Stomach smooth muscle (tissue), 2 donors: ENCODE data around the gene KIFAP3.
"Not testable (repeated sequence)": the region's sequence is repeated elsewhere in the genome, so short reads cannot be mapped to it uniquely, and the experiment has no call there.

Experiments
- H3K27ac ChIP-seq: one replicate; pipeline ENCODE4 v1.7.0; 2013; ENCODE audit warnings: mild to moderate bottlenecking, low read length, inconsistent platforms
- H3K27me3 ChIP-seq, 2 donors: one replicate each; pipeline ENCODE4 v1.7.0; 2013; ENCODE audit warnings: low read length in 2 of 2; ENCODE audit not compliant: insufficient read depth in 2 of 2, control insufficient read depth in 1 of 2
- H3K36me3 ChIP-seq, 2 donors: one replicate each; pipeline ENCODE4 v1.7.0; 2013; ENCODE audit warnings: low read length in 2 of 2; ENCODE audit not compliant: control insufficient read depth in 2 of 2, insufficient read depth in 2 of 2
- H3K4me1 ChIP-seq: one replicate; pipeline ENCODE4 v1.7.0; 2013; ENCODE audit warnings: low read length; ENCODE audit not compliant: control insufficient read depth, insufficient read depth
- H3K4me3 ChIP-seq, 2 donors: one replicate each; pipeline ENCODE4 v1.7.0; 2013; ENCODE audit warnings: low read length in 2 of 2
- H3K9ac ChIP-seq, 2 donors: one replicate each; pipeline ENCODE4 v1.7.0; 2013; ENCODE audit warnings: low read length in 2 of 2, mild to moderate bottlenecking in 1 of 2
- H3K9me3 ChIP-seq, 2 donors: one replicate each; pipeline ENCODE4 v1.7.0; 2013; ENCODE audit warnings: low read length in 2 of 2; ENCODE audit not compliant: control insufficient read depth in 2 of 2
- donor health status: healthy.
- donor health status: Pancreatic carcinoma.

The KIFAP3 gene

DNA sequence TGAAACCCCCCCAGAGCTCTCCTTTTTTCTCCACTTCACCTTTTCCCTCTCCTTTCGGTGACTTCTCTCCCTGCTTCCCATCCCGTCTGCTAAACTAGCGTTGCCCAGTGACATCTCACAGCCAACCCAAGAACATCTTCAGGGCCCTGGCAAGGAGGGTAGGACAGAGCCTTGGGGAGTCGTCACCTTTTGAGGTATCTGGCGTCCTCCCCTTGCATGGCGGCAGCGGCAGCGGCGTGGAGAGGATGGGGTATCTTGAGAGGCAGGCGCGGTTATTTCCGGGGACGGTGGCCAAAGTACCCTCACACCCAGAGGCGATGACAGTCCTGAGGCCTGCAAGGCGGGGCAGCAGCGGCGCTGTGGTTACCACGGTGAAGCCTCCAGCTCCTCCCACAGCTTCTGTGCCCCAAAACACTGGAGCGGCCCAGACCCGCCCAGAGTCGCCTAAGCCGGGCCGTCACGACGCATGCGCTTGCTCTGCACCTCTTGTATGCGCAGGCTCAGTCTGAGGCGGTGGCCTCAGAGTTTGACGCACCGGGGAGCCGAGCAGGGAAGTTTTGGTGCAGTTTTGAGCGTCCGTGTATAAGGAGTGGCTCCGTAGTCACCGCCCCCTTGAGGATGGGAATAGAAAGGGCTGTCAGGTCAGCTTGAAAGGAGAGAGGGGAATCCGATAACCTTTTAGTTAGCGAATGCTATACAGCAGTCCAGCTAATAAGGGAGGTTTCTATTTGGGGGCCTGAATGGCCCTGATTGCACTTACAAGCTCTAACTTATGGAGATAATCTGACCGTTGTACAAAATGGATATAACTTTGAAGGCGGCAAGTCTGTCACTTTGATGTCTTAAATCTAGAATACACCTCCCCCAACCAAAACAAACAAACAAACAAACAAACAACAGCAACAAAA lies at the start of gene KIFAP3:
TSS of gene KIFAP3 (minus strand) at position 446 of the 908 bp plus-strand sequence. CDS start at position 218, 228 bp downstream.
- H3K4me1 ChIP-seq, result peaks cover 4% of the 10 kb centered on the region
- H3K27me3 ChIP-seq, result no peaks in the 10 kb centered on the region
- H3K27ac ChIP-seq, result peak within 1 kb of the TSS; percentile 63
- peak within 1 kb of the TSS; percentile 85 to 98 for H3K4me3 ChIP-seq
- no peaks in the 10 kb centered on the region for H3K36me3 ChIP-seq
- peak within 1 kb of the TSS; percentile 89 to 93 for H3K9ac ChIP-seq
- H3K9me3 ChIP-seq, result peaks cover 0 to 5% of the 10 kb centered on the region in 2 donors

DNA sequence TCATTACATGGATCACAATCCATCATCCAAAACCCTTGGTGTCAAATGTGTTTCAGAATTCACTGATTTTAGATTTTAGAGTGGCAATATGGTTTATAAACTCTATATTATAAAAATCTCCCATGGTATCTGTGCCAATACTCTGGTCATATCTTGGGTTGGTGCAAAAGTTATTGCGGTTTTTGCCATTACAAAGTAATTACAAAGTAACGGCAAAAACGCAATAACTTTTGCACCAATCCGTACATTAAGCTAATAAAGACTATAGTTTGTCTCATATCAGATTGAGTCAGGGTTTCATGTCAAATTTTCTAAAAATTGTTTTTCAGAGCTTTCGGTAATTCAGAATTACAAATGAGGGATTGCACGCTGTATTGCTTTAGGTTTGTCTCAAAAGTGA lies 47.9 kb upstream of the KIFAP3 start:
- H3K27me3 ChIP-seq, result no peaks in the 10 kb centered on the region
- no peaks in the 10 kb centered on the region for H3K36me3 ChIP-seq
- H3K4me3 ChIP-seq, result no peak overlapping the region
- H3K27ac ChIP-seq, result no peak overlapping the region
- no peaks in the 10 kb centered on the region for H3K9me3 ChIP-seq
- no peak overlapping the region for H3K9ac ChIP-seq
- H3K4me1 ChIP-seq, result no peaks in the 10 kb centered on the region

DNA sequence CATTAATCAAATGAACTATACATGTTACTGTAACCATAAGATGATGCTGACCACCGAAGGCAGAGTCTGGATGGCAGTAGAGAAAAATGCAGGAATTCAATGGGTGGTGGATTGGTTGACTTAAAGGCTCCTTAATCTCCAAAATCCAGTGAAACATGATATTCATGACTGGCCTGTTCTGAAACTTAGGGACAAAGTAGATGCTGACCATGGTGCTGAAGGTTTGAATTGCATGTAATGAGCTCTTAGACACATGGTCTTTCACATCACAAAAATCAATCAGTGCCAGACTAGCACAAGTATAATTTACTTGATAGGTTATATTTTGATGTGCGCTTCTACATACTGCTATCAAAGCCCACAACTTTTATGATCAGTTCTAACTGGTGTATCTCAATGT lies 40.4 kb upstream of the KIFAP3 start:
- H3K9ac ChIP-seq, result no peak overlapping the region
- H3K4me3 ChIP-seq, result no peak overlapping the region
- H3K4me1 ChIP-seq, result no peaks in the 10 kb centered on the region
- no peak overlapping the region for H3K27ac ChIP-seq
- H3K36me3 ChIP-seq, result no peaks in the 10 kb centered on the region
- H3K9me3 ChIP-seq, result no peaks in the 10 kb centered on the region
- H3K27me3 ChIP-seq, result peaks cover 0 to 2% of the 10 kb centered on the region in 2 donors

DNA sequence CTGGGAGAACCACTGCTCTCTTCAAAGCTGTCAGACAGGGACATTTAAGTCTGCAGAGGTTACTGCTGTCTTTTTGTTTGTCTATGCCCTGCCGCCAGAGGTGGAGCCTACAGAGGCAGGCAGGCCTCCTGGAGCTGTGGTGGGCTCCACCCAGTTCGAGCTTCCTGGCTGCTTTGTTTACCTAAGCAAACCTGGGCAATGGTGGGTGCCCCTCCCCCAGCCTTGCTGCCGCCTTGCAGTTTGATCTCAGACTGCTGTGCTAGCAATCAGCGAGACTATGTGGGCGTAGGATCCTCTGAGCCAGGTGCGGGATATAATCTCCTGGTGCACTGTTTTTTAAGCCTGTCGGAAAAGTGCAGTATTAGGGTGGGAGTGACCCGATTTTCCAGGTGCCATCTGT lies 38.6 kb upstream of the KIFAP3 start:
- not testable (repeated sequence) for H3K9ac ChIP-seq, H3K27ac ChIP-seq, H3K4me1 ChIP-seq, H3K4me3 ChIP-seq, H3K36me3 ChIP-seq, H3K9me3 ChIP-seq, H3K27me3 ChIP-seq

DNA sequence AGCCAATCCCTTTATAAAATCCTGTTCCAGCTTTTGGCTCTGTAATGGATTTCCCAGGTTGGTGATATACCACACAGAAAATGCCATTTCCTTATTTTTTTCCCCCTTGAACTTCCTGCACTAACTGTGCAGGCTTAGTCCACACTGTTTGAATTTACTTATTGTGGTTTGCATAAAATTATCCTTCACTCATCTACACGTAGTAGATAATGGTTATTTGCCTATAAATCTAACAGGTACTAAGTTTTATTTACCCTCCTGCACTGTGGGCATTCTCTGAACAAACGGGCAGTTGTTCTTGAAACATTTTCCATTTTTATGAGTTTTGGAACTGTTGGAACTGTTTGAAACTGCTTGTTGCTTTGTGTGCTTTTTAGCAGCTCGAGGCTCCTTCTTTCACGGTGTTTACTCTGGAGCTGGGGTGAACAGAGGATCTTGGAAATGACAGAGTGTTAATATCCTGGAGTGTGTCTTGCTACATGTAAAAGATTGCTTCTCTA lies 23.0 kb upstream of the KIFAP3 start:
- Histone ChIP-seq H3K27ac (no peak overlapping the region), H3K9me3 (peaks cover 0 to 2% of the 10 kb centered on the region in 2 donors), H3K27me3 (no peaks in the 10 kb centered on the region), H3K4me1 (no peaks in the 10 kb centered on the region), H3K9ac (no peak overlapping the region), H3K36me3 (no peaks in the 10 kb centered on the region), H3K4me3 (no peak overlapping the region)

DNA sequence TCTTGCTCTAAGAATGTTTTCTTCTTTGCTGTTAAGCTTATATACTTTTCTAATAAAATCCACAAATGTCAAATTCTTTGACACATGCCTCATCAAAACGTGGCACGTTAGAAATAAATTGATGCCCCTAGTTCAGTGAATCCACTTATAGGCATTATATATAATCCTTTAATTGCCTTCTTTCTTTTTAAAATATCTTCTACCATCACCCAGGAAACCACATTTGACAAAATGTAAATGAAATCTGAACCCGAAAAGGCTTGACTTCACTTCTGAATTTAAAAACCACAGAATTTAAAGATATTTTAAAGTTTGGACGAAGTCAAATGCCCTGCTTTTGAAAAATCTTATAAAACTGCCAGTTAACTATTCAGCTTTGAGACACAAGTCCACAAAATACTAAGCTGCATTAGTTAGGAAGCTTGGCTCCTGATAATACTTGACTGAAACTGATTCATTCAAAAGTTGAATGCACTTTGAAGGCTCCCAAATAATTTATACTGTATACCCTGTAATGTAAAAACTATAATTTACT lies 22.4 kb upstream of the KIFAP3 start:
- H3K9ac ChIP-seq, result no peak overlapping the region
- no peaks in the 10 kb centered on the region for H3K4me1 ChIP-seq
- H3K4me3 ChIP-seq, result no peak overlapping the region
- H3K27ac ChIP-seq, result no peak overlapping the region
- no peaks in the 10 kb centered on the region for H3K27me3 ChIP-seq
- peaks cover 0 to 2% of the 10 kb centered on the region in 2 donors for H3K9me3 ChIP-seq
- H3K36me3 ChIP-seq, result no peaks in the 10 kb centered on the region

DNA sequence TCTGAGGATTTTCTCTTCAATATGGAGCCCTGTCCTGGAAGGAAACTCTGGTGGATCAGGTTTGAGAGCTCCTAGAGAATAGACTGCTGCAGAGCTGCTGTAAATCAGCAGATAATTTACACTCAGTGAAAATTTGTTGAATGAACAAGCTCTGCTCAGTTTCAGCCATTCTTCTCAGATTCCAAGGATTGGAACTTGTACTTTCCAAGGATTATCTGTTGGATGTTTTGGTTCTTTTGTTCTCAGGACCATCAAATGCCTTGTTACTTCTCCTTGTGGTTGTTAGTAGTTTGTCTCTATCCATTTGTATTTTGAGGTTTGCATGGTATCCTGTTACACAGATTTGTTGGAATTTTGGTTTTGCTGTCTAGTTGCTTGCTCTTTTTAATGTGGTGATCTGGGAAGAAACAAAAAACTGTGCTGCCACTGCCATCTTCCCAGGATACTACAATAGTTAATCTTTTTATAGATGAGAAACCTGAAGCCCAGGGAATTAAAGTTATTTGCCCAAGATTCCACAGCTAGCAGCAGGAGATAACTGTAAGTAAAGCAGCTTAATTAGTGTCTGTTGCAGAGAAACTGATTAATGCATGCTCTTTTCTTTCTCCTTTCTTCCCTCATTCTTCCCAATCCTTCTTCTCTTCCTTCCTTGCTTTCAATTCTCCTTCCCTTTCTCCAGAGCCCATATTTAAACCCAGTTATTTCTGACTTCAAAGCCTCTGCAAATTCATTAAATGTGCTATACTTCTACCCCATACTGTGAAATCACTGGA lies 21.7 kb upstream of the KIFAP3 start:
- Histone ChIP-seq H3K9me3 (peaks cover 0 to 2% of the 10 kb centered on the region in 2 donors), H3K36me3 (no peaks in the 10 kb centered on the region), H3K27me3 (no peaks in the 10 kb centered on the region), H3K9ac (no peak overlapping the region), H3K4me3 (no peak overlapping the region), H3K27ac (no peak overlapping the region), H3K4me1 (no peaks in the 10 kb centered on the region)

DNA sequence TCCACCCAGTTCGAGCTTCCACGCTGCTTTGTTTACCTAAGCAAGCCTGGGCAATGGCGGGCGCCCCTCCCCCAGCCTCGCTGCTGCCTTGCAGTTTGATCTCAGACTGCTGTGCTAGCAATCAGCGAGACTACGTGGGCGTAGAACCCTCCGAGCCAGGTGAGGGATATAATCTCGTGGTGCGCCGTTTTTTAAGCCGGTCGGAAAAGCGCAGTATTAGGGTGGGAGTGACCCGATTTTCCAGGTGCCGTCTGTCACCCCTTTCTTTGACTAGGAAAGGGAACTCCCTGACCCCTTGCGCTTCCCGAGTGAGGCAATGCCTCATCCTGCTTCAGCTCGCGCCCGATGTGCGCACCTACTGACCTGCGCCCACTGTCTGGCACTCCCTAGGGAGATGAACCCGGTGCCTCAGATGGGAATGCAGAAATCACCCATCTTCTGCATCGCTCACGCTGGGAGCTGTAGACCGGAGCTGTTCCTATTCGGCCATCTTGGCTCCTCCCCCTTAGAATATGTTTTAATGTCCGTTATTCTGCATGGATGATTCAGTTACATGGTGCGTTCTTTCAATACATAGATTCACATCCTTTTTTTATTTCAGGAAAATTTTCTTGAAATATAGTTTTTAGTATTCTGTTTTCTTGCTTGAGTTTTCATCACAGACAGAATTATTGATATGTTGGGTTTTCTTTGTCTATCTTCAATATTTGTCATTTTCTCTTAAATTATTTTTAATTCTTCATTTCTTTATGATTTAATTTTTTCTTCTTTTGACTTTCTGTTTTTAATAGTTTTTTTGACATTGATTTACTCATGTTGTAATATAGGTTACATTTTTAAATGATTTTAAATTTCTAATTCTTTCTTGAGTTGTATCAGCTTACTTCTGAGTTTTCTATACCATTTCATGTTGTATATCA lies 20.5 kb upstream of the KIFAP3 start:
- H3K9me3 ChIP-seq, H3K27ac ChIP-seq, H3K27me3 ChIP-seq, H3K4me3 ChIP-seq, H3K36me3 ChIP-seq, H3K9ac ChIP-seq, H3K4me1 ChIP-seq: not testable (repeated sequence)

DNA sequence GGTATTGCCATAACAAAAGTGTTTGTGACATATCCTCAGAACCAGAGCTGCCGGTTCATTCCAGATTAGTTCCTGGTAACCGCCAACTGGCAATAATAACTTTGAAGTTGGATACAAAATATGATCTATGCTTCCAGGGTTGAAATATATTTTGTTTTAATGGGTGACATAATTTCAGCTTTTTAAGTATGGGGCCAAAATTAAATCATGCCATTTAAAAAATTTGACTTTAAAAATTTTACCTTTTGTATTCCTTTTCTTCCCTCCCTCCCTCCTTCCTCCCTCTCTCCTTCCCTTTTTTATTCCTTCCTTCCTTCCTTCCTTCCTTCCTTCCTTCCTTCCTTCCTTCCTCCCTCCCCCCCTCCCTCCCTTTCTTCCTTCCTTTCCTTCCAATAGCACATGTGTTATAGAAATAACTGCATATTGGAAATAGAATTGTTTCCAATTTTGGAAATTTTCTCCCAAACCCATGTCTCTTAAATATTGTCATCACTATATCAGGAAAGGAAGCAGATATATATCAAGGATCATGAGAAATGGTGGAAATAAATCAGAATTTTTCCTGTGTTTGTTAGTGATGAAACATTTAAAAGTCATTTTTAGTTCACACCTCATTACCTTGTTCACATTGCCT lies 12.0 kb upstream of the KIFAP3 start:
- H3K9ac ChIP-seq, result no peak overlapping the region
- no peak overlapping the region for H3K27ac ChIP-seq
- H3K4me3 ChIP-seq, result no peak overlapping the region
- no peaks in the 10 kb centered on the region for H3K36me3 ChIP-seq
- no peaks in the 10 kb centered on the region for H3K9me3 ChIP-seq
- H3K4me1 ChIP-seq, result no peaks in the 10 kb centered on the region
- H3K27me3 ChIP-seq, result no peaks in the 10 kb centered on the region
